HG02981 (cell line): Measurements from ENCODE around the gene COL9A3.

Experiments used
- ATAC-seq: cut with Tn5 transposase; IDR thresholded peaks from one replicate; pipeline ENCODE4 v1.9.1; 2021; ENCODE audit warnings: mild to moderate bottlenecking, moderate library complexity; ENCODE audit not compliant: unreplicated experiment

COL9A3 gene

GRCh38 chr20:62876902-62877816 lies 60.3 kb downstream of the COL9A3 start:
- ATAC-seq, result no peak

- ATAC-seq, result no peak
These were observed 61.6 kb downstream of the COL9A3 start for GRCh38 chr20:62878244-62879038.

DNA sequence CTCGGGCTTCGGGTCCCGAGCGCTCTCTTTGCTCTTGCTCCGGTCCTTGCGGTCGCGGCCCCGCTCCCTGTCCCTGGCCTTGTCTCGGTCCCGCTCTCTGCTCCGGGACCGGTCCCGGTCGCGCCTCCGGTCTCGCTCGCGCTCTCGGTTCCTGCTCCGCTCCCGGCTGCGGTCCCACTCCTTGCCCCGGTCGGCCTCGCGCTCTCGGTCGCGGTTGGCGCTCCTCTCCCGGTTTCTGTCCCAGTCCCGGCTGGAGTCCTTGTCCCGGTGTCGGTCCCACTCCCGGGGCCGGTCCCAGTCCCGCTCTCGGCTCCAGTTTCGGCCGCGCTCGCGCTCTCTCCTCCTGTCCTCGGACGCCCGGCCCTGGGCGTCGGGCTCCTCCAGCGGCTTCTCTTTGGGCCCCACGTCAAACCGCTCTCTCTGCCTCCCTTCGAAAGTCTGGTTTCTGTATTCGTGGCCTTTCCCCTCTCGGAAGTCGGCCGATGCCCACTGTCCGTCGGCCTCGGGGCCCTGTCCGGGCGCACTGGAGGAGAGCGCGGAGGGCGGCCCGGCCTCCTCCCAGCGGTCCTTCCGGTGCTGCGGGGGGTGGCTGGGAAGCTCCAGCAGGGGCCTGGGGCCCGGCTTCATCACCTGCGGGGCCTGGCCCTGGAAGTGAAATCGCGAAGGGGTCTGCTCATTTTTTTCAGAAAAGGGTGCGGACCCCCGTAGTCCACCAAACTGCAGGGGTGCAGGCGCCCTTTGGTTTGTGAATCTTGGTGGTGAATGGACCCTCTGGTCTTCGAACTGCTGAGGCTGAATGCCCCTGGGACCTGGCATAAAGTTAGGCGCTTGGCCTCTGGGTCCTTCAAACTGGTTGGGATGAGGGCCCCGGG lies 62.7 kb downstream of the COL9A3 start:
- no peak for ATAC-seq

- no peak for ATAC-seq
These were observed 63.5 kb downstream of the COL9A3 start for GRCh38 chr20:62880147-62880934.

- no peak for ATAC-seq
These were observed 64.2 kb downstream of the COL9A3 start for GRCh38 chr20:62880935-62881661.

DNA sequence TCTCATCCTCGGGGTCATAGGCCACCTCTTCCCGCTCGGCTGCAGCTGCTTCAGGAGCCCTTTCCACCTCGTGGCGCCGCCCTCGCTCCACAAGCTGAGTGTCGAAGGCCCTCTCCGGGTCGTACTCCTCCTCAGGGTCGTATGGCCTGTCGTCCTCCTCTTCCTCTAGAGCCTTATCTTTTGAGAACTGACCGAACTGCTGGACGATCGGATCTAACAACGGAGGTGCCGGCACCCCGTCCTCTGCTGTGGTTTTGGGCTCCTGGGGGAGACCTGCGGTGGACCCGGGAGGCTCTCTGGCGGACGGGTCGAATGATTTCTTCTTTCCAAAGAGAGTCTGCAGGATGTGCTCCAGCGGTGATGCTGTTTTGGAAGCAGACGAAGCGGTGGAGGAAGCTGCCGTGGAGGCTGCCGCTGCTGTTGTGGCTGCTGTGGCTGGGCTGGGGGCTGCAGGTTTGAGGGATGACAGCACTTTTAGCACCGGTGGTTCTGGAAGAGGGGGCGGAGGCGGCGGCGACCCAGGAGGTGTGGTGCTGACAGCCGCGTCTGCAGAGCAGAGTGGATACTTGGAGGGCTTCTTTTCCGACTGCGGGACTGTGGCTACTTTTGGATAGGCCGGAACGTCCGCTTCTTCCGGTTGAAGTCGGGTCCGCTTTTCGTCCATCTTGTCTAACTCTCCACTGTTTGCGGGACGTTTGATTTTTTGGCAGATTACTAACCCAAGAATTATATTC lies 65.0 kb downstream of the COL9A3 start:
- ATAC-seq, result no peak

- ATAC-seq, result no peak
These were observed 65.6 kb downstream of the COL9A3 start for GRCh38 chr20:62882426-62882825.

- no peak for ATAC-seq
These were observed 67.7 kb downstream of the COL9A3 start for GRCh38 chr20:62884556-62884955.

DNA sequence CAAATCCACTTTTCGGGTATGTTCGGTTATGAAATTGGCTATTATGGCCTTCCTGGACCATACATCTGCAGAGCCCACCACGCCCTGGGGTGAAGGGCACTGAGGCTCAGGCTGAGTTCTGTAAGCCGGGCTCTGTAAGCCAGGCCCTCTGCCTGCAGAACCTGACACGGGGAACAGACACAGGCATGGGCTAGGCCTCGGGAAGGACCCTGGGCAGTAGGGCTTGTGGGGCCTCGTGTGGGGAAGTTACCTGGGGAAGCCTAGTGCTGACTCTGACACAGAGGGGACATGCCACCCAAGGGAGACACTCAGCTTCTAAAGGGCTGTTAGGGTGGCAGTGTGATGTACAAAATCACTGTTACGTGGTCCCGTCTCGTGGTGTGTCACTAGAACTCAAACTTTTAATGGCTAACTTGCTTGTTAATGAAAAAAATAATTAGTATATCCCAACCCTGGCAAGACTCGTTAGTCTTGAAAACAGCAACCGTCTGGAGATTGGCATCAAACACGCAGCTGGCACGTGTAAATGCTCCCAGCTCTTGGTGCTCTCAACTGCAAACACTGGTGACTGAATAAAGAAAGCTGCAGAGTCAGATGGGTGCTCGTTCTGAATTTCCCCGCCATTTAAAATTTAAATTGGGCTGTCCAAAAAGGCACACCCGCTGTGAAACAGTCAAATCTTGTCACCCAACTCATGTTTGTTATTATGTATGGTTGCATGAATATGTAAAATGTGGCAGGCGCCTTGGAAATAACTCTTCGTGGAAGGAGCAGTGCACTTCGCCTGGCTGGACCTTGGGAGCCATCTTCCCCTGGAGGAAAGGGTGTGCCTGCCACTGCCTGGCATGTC lies 68.4 kb downstream of the COL9A3 start:
- ATAC-seq, result no peak

- no peak for ATAC-seq
These were observed 69.3 kb downstream of the COL9A3 start for GRCh38 chr20:62885896-62886708.

DNA sequence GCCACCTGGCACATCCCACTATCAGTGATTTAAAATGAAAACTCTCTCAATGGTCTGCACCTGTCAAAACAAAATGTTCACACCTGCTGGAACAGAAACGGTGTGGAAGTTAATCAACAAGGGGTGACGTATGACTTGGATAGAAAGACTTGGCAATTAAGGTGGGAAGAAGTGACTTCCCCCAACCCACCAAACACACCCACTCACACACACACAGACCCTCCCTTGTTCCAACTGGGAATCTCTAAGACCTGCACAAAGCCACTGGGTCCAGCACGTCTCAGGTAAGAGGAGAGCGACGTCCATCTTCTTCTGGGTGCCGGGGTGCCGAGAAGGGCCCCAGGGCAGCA lies 69.8 kb downstream of the COL9A3 start:
- no peak for ATAC-seq

DNA sequence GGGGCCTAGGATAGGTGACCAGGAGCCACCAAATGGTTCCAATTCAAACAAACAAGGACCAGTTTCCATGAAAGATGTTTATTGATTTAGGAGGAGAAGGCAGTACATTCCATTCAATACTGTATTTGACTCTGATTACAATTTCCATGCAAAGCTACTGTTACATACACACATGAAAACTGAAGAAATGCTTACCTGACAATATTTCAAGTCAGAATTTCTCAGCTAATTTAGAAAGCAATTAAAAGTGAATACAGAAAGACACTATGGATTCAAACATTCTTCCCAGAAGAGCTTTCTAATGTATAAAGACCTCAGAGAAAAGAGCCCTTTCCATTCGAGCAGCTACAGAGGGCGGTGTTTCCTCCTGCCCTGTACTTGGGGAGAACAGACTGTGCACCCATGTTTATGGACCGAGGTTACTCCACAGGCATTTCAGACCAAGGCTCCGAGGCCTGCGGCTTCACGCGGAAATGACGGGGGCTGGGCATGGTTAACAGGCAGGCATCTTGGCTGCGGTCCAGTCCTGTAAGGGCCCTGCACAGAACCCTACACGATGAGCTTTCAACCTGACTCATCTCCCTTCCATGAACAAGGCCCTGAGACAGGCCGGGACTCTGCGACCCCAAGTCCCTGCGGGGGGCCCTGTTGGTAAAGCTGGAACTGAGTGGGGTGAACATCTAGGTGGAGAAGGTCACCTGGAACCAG lies 70.5 kb downstream of the COL9A3 start:
- no peak for ATAC-seq

- ATAC-seq, result no peak
These were observed 71.0 kb downstream of the COL9A3 start for GRCh38 chr20:62887860-62888239.

DNA sequence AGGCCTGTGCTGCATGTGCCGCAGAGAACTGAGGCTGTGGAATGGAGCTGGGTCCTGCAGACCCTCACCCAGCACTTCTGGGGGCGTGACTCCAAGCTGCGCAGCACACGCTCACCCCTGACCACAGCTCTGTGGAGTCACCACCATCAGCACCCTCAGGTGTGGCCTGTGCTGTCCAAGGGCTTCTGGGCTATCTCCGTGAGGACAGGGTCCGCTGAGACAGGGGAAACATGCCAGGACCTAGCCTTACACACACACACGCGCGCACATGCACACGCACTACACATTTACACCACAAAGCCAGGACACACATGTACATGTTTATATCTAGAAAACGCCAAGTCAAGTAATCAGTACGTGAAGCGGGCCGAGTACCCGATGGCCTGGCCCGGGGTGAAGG lies 71.6 kb downstream of the COL9A3 start:
- no peak for ATAC-seq

- ATAC-seq, result no peak
These were observed 72.1 kb downstream of the COL9A3 start for GRCh38 chr20:62888910-62889309.

- no peak for ATAC-seq
These were observed 72.6 kb downstream of the COL9A3 start for GRCh38 chr20:62889411-62889810.

GRCh38 chr20:62889871-62890270 lies 73.0 kb downstream of the COL9A3 start:
- no peak for ATAC-seq
